IPS-20b (cell line): ENCODE data around the gene EPHB1.

ENCODE experiments used
- H3K27ac ChIP-seq: one replicate; pipeline ENCODE4 v1.5.1; 2013; ENCODE audit warnings: low read length
- H3K27me3 ChIP-seq: 2 replicates; pipeline ENCODE4 v1.6.1; 2013; ENCODE audit warnings: mild to moderate bottlenecking, low read length, inconsistent platforms; ENCODE audit not compliant: insufficient read depth
- H3K36me3 ChIP-seq: 2 replicates; pipeline ENCODE4 v1.6.1; 2013; ENCODE audit warnings: low read depth, mild to moderate bottlenecking, inconsistent platforms, low read length, moderate library complexity; ENCODE audit not compliant: insufficient read depth
- H3K4me1 ChIP-seq: 2 replicates; pipeline ENCODE4 v1.6.1; 2013; ENCODE audit warnings: mild to moderate bottlenecking, control low read depth, inconsistent platforms, low read length, moderate library complexity; ENCODE audit not compliant: insufficient read depth
- H3K4me3 ChIP-seq: 2 replicates; pipeline ENCODE4 v1.5.1; 2013; ENCODE audit warnings: mild to moderate bottlenecking, low read length, inconsistent platforms
- H3K9ac ChIP-seq: 2 replicates; pipeline ENCODE4 v1.6.1; 2013; ENCODE audit warnings: low read depth, mild to moderate bottlenecking, inconsistent platforms, low read length, moderate library complexity
- H3K9me3 ChIP-seq: 2 replicates; pipeline ENCODE4 v1.6.1; 2013; ENCODE audit warnings: mild to moderate bottlenecking, low read depth, low read length, inconsistent platforms; ENCODE audit not compliant: insufficient read depth

Gene EPHB1

DNA sequence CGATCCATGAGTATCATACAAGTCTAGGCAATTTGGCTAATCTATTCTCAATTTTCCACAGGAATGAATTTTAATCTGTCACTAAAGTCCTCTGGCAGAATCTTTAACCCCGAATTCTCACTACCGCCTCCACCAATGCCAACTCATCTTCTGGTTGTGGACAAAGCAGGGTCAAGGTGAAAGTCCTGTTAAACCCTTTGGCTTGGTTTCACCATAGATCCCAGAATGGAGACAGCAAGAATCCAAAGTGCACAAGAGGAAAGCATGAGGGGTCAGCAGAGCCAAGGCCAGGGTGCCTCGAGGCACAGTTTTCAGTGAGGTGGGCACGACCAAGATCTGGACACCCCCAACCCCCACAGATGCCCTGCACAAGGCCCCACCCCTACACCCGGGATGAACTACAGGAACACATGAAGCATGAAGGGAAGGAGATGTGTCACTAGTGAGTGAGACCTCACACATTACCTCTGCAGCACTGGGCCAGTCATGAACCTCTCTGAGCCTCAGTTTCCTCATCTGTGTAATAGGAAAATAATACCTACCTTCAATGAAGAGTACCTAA, 466.2 kb downstream of the EPHB1 start:
- H3K4me1 ChIP-seq: peaks cover 26% of the 10 kb centered on the region
- no peaks in the 10 kb centered on the region for H3K9me3 ChIP-seq
- no peak overlapping the region for H3K4me3 ChIP-seq
- H3K27ac ChIP-seq: no peak overlapping the region
- H3K36me3 ChIP-seq: no peaks in the 10 kb centered on the region
- no peak overlapping the region for H3K9ac ChIP-seq
- H3K27me3 ChIP-seq: no peaks in the 10 kb centered on the region

DNA sequence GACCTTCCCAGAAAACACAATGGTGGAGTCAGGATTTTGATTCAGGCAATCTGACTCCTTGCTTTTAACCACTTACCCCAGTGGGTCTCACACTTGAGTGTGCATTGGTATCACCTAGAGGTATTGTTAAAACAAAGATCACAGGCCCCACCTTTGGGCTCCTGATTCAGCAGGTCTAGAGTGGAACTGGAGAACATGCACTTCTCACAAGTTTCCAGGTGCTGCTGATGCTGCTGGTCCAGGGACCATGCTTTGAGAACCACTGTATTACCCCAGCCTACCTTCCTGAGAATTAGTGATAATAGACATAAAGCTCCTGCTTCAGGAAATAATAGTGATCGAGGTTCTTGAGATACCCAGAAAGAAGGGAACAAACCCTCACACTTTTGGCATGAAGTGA, 466.9 kb downstream of the EPHB1 start:
- no peaks in the 10 kb centered on the region for H3K27me3 ChIP-seq
- H3K4me3 ChIP-seq: no peak overlapping the region
- no peak overlapping the region for H3K9ac ChIP-seq
- no peaks in the 10 kb centered on the region for H3K36me3 ChIP-seq
- no peaks in the 10 kb centered on the region for H3K9me3 ChIP-seq
- peaks cover 26% of the 10 kb centered on the region for H3K4me1 ChIP-seq
- H3K27ac ChIP-seq: no peak overlapping the region

DNA sequence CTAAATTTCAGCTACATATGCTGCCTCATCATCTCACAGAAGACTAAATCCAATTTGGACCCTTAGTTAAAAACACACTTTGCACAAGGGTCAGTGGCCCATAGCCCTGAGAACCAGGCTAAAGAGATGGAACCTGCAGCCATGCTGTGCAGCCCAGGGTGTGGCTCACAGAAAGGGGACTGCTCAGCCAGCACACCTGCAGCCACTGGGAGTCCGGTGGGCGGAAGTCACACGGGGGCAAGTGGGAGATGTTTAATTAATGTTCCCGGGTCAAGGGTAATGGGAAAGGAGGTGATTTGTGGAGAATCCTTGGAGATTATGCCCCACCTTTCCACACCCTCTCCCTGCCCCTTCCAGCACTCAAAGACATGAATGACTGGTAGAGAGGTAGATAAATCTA, 467.4 kb downstream of the EPHB1 start:
- no peak overlapping the region for H3K4me3 ChIP-seq
- H3K9me3 ChIP-seq: no peaks in the 10 kb centered on the region
- H3K9ac ChIP-seq: no peak overlapping the region
- no peaks in the 10 kb centered on the region for H3K27me3 ChIP-seq
- no peaks in the 10 kb centered on the region for H3K36me3 ChIP-seq
- H3K27ac ChIP-seq: no peak overlapping the region
- peaks cover 26% of the 10 kb centered on the region for H3K4me1 ChIP-seq

DNA sequence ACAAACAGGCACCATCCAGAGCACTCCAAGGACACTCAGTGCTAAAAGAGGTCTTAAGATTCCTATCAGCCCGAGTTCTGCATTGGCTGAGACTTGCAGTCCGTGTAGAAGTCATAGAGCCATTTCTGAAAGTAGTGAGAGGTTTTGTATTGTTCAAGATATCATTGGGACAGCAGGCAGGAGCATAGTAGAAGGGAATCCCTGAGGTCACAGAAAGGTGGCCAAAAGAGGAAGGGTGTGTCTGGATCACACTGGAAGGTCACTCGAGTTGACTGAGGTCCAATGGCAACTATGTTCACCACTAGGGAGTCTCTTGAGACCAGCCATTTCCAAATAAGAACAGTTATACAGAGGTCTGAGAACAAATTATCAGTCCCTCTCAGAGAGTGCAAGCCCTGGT, 468.3 kb downstream of the EPHB1 start:
- Histone ChIP-seq H3K4me3 (no peak overlapping the region), H3K27ac (no peak overlapping the region), H3K9me3 (no peaks in the 10 kb centered on the region), H3K36me3 (no peaks in the 10 kb centered on the region), H3K9ac (no peak overlapping the region), H3K4me1 (peaks cover 22% of the 10 kb centered on the region), H3K27me3 (no peaks in the 10 kb centered on the region)

DNA sequence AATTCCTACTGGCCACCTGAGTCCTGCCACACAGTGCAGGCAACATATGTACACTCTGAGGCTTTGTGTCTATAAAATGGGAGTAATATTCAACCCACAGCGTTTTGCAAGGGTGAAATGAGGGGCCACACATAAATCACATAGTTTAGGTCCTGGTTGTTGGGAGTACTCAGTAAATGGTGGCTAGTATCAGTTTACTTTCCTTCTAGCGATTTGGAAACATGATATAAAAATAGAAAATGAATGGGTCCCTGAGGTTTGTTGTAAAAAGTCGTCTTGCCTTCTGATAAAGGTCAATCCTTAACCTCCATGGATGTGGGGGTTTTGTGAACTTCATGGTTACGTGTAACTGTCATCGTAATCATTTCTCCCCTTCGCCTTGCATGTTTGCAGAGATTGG, 472.4 kb downstream of the EPHB1 start:
- Histone ChIP-seq H3K36me3 (no peaks in the 10 kb centered on the region), H3K4me3 (no peak overlapping the region), H3K27me3 (no peaks in the 10 kb centered on the region), H3K9ac (no peak overlapping the region), H3K9me3 (no peaks in the 10 kb centered on the region), H3K4me1 (peaks cover 5% of the 10 kb centered on the region; the same call in 1 of the 2 replicates), H3K27ac (no peak overlapping the region)

DNA sequence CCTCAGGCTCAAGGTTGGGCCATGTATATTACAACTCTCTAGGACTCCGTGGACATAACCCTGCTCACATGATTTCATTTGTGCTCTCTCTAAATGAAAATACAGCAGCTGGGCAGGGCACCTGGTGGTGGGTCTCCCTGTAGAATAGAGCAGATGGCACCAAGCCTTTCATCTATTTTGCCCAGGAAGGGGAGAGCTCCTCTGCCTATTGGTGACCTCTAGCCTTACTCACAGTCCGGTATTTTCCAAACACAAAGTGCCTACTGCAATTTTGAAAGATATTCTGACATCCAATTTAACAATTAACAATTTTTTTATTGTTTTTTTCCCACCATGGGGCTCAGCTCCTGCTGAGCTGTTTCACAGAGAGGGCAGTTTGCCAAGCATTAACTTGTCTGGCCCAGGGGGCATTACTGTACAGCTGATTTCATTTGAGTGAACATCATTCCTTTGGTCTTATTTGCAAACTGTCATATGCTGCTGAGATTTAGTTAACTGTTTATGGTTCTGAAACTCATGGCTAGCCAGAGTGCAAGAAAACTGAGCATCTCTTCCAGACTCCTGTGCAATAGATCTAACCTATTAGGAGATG, 474.0 kb downstream of the EPHB1 start:
- no peaks in the 10 kb centered on the region for H3K9me3 ChIP-seq
- H3K27me3 ChIP-seq: no peaks in the 10 kb centered on the region
- H3K36me3 ChIP-seq: no peaks in the 10 kb centered on the region
- H3K27ac ChIP-seq: no peak overlapping the region
- H3K4me1 ChIP-seq: peaks cover 5% of the 10 kb centered on the region; the same call in 1 of the 2 replicates
- no peak overlapping the region for H3K9ac ChIP-seq
- no peak overlapping the region for H3K4me3 ChIP-seq

DNA sequence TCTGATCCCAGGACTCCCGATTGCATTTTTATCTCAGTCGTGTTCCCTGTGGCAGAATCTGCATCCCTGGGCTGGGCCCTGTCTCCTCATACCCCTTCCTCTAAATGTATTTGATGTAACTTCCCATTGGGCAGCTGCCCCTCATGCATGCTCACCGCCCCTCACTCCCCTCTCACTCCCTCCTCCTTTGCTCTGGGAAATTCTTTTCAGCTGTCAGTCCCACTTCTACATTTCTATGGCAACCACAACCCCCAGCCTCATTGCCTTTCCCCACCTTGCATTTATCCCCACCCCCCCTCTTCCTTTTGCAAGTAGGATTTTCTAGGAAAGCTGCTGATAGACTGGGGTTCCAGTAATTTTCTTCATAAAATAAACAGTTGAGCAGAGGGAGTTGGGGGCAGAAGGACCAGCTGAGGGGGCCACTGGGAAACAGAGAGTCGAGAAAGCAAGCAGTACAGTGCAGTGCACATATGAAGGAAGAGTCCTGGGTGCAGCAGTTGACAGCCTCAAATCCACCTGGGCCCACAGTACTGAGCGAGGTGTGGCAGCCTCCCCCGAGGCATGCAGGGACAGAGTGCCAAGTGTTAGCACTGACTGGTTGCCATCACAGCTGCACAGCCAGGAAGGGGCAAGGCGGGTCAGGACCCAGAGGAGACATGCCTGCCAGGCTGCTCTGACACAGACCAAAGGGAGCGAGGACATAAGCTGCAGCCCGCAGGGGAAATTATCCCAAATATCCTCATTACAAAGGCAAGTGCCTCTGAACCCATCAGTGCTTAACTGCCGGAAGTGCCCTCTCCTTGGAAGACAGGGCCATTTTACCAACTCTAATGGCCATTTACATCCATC, 476.3 kb downstream of the EPHB1 start:
- Histone ChIP-seq H3K9me3 (no peaks in the 10 kb centered on the region), H3K36me3 (no peaks in the 10 kb centered on the region), H3K27me3 (no peaks in the 10 kb centered on the region), H3K9ac (no peak overlapping the region), H3K27ac (no peak overlapping the region), H3K4me1 (no peaks in the 10 kb centered on the region), H3K4me3 (no peak overlapping the region)

DNA sequence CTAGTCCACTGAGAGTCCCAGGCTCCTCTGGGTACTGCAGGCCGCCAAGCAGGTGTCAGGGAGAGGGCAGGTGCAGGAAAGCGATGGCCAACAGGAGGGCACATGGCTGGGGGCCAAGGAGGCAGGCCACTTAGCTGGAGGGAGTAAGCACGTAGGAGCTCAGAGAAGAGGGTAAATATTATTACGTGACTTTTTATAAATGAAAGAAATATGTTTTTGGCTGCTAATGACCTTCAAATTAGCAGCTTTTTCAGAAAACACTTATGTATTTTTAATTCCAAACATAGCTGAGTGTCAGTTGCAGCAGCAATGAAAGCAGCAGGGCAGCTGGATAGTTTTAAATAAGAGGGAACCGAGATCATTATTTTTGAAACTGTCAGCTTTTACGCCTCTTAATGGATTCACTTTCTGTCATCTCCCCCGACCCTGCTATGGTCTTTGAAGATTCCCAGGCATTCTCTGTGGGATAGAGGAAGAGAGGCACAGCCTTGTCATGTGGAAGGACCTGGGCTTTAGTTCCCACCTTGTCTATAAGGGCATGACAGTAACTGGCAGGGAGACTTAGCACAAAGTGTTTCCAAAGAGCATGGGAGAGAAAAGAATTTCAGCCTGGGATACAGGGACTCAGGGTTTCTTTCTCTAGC, 477.1 kb downstream of the EPHB1 start:
- H3K9me3 ChIP-seq: no peaks in the 10 kb centered on the region
- H3K27me3 ChIP-seq: no peaks in the 10 kb centered on the region
- H3K36me3 ChIP-seq: no peaks in the 10 kb centered on the region
- H3K4me3 ChIP-seq: no peak overlapping the region
- no peaks in the 10 kb centered on the region for H3K4me1 ChIP-seq
- H3K27ac ChIP-seq: no peak overlapping the region
- no peak overlapping the region for H3K9ac ChIP-seq

DNA sequence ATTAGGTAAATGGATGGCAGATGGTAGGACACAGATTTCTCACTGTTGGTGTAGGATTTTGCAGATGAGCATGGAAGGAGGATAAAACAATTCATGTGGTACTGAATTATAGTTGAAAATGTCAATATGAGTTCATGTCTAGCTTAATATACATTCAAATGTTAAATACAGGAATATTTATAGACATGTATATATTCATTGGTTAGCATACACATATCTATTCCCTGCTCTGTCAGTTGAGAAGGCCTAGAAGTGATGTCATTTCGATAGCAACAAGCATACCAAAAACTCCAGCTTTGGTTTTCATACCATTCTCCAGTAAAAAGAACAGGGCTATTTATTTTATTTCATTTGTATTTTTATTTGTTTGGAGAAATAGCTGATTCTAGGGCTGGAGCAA, 497.1 kb downstream of the EPHB1 start:
- Histone ChIP-seq H3K27me3 (no peaks in the 10 kb centered on the region), H3K9me3 (peaks cover 10% of the 10 kb centered on the region; the same call in 1 of the 2 replicates), H3K4me3 (no peak overlapping the region), H3K4me1 (no peaks in the 10 kb centered on the region), H3K9ac (no peak overlapping the region), H3K36me3 (no peaks in the 10 kb centered on the region), H3K27ac (no peak overlapping the region)

DNA sequence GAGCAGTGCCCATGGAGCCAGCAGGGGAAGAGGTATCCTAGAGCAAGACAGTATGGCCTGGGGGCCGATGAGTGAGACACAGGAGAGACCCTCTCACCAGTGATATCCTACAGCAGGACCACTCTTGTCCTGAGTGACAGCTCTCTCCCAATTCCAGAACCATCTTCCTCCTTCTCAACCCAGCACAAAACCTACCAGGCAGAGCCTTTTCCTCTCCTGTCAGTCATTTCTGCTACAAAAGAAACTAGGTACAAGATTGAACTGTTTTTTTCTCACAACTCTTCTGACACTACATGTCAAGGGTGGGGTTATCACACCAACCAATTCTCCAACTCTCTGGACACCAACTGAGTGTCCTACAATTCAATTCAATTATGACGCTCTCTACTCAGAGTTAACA, 506.6 kb downstream of the EPHB1 start:
- Histone ChIP-seq H3K27me3 (no peaks in the 10 kb centered on the region), H3K9ac (no peak overlapping the region), H3K9me3 (peaks cover 5% of the 10 kb centered on the region), H3K36me3 (no peaks in the 10 kb centered on the region), H3K4me1 (no peaks in the 10 kb centered on the region), H3K27ac (no peak overlapping the region), H3K4me3 (no peak overlapping the region)

DNA sequence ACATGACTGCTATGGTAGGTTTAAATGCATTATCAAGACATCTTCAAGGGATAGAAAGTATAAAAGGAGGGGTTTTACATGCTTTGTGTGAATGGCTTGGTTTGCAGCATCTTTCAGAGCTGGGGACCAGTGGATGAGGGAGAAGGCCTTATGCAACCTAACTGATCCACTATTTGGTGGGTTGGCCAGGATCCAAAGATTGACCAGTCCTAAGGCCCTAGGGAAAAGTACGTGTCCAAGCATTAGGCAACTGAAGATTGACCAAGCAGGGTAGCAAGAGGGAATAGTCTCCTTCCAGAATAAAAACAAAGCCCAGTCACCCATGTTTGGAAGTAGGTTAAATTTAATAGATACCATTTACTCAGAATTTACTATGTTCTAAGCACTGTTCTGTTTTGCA, 509.3 kb downstream of the EPHB1 start:
- Histone ChIP-seq H3K27ac (no peak overlapping the region), H3K36me3 (no peaks in the 10 kb centered on the region), H3K4me3 (no peak overlapping the region), H3K9me3 (peaks cover 5% of the 10 kb centered on the region), H3K4me1 (no peaks in the 10 kb centered on the region), H3K9ac (no peak overlapping the region), H3K27me3 (no peaks in the 10 kb centered on the region)
